HEK293 (cell line): ENCODE measurements around the gene AGMO.

Experiments
- CTCF ChIA-PET: fragments of 350-600 bp; formaldehyde crosslinking; extraction: SDS; loops from one replicate; lab custom pipeline; 2021; ENCODE audit warnings: antibody characterized with exemption; lab: Yijun Ruan, JAX
- POLR2A ChIA-PET: fragments of 300-600 bp; formaldehyde crosslinking; extraction: SDS; loops from one replicate; lab custom pipeline; 2020; ENCODE audit warnings: antibody characterized with exemption, inconsistent platforms; lab: Yijun Ruan, JAX
- H3K27ac ChIP-seq: fragments of 200-500 bp; sonication (Bioruptor generic); 2 replicates; pipeline ENCODE4 v1.5.1; 2014; ENCODE audit warnings: low read depth, low read length, control low read depth, inconsistent platforms; ENCODE audit errors: extremely low read depth
- H3K36me3 ChIP-seq, 2 experiments: fragments of 200-500 bp in 1 of 2; sonication (Bioruptor generic) in 1 of 2; 1 replicate in 1 of 2; 2 replicates in 1 of 2; pipeline ENCODE4 v1.5.1; 2014 to 2017; ENCODE audit warnings: inconsistent platforms in 2 of 2, low read length in 2 of 2; ENCODE audit not compliant: control insufficient read depth in 2 of 2, insufficient read depth in 1 of 2
- H3K4me1 ChIP-seq: fragments of 200-500 bp; sonication (Bioruptor generic); 2 replicates; pipeline ENCODE4 v1.5.1; 2014; ENCODE audit warnings: mild to moderate bottlenecking, low read length, inconsistent platforms; ENCODE audit not compliant: control insufficient read depth, insufficient read depth
- H3K4me3 ChIP-seq: 2 replicates; pipeline ENCODE4 v1.5.1; 2011; ENCODE audit warnings: low read depth, mild to moderate bottlenecking, control low read depth, low read length, moderate library complexity
- H3K9me3 ChIP-seq: fragments of 200-500 bp; sonication (Bioruptor generic); 2 replicates; pipeline ENCODE4 v1.5.1; 2014; ENCODE audit warnings: low read depth, low read length, inconsistent platforms; ENCODE audit not compliant: control insufficient read depth, insufficient read depth
- HOXC10 ChIP-seq: sonication (generic); formaldehyde crosslinking; IDR thresholded peaks from 2 replicates; pipeline ENCODE4 v1.8.1; 2023; ENCODE audit warnings: mild to moderate bottlenecking, missing genetic modification reagents
- HOXD13 ChIP-seq: sonication (generic); formaldehyde crosslinking; IDR thresholded peaks from 2 replicates; pipeline ENCODE4 v1.8.0; 2022; ENCODE audit warnings: missing genetic modification reagents, borderline replicate concordance
- KLF1 ChIP-seq: fragments of 450-650 bp; formaldehyde crosslinking; IDR thresholded peaks from 2 replicates; pipeline ENCODE4 v1.5.1; 2016; ENCODE audit warnings: missing biosample characterization, missing genetic modification characterization
- KLF7 ChIP-seq: fragments of 450-650 bp; formaldehyde crosslinking; IDR thresholded peaks from 2 replicates; pipeline ENCODE4 v1.5.1; 2016; ENCODE audit warnings: missing biosample characterization, missing genetic modification characterization, borderline replicate concordance
- SALL2 ChIP-seq: fragments of 450-650 bp; formaldehyde crosslinking; IDR thresholded peaks from 2 replicates; pipeline ENCODE4 v1.5.0; 2017; ENCODE audit warnings: missing biosample characterization, mild to moderate bottlenecking, missing genetic modification characterization, borderline replicate concordance
- ZBTB48 ChIP-seq: fragments of 450-650 bp; formaldehyde crosslinking; IDR thresholded peaks from 2 replicates; pipeline ENCODE4 v1.5.1; 2016; ENCODE audit warnings: missing biosample characterization, missing genetic modification characterization
- ZNF138 ChIP-seq: fragments of 450-650 bp; formaldehyde crosslinking; IDR thresholded peaks from 2 replicates; pipeline ENCODE4 v1.5.1; 2016; ENCODE audit warnings: missing biosample characterization, missing genetic modification characterization, borderline replicate concordance
- ZNF169 ChIP-seq: fragments of 450-650 bp; formaldehyde crosslinking; IDR thresholded peaks from 2 replicates; pipeline ENCODE4 v1.5.1; 2016; ENCODE audit warnings: missing biosample characterization, missing genetic modification characterization
- ZNF175 ChIP-seq: fragments of 450-650 bp; formaldehyde crosslinking; IDR thresholded peaks from 2 replicates; pipeline ENCODE4 v1.5.1; 2016; ENCODE audit warnings: missing biosample characterization, missing genetic modification characterization
- ZNF202 ChIP-seq: fragments of 450-650 bp; formaldehyde crosslinking; IDR thresholded peaks from 2 replicates; pipeline ENCODE4 v1.5.1; 2016; ENCODE audit warnings: missing biosample characterization, missing genetic modification characterization, borderline replicate concordance
- ZNF221 ChIP-seq: fragments of 450-650 bp; formaldehyde crosslinking; IDR thresholded peaks from 2 replicates; pipeline ENCODE4 v1.5.1; 2017; ENCODE audit warnings: missing biosample characterization, missing genetic modification characterization, borderline replicate concordance
- ZNF335 ChIP-seq: fragments of 450-650 bp; formaldehyde crosslinking; conservative IDR thresholded peaks from 2 replicates; pipeline ENCODE4 v1.5.1; 2016; ENCODE audit warnings: missing biosample characterization, missing genetic modification characterization
- ZNF37A ChIP-seq: fragments of 450-650 bp; IDR thresholded peaks from 2 replicates; pipeline ENCODE4 v1.5.1; 2018; ENCODE audit warnings: missing biosample characterization, missing genetic modification characterization
- ZNF48 ChIP-seq: fragments of 450-650 bp; formaldehyde crosslinking; IDR thresholded peaks from 2 replicates; pipeline ENCODE4 v1.5.1; 2016; ENCODE audit warnings: missing biosample characterization, missing genetic modification characterization
- ZNF610 ChIP-seq: fragments of 450-650 bp; formaldehyde crosslinking; IDR thresholded peaks from 2 replicates; pipeline ENCODE4 v1.5.1; 2016; ENCODE audit warnings: missing biosample characterization, missing genetic modification characterization, borderline replicate concordance
- ZNF624 ChIP-seq: fragments of 450-650 bp; formaldehyde crosslinking; IDR thresholded peaks from 2 replicates; pipeline ENCODE4 v1.5.1; 2017; ENCODE audit warnings: missing biosample characterization, missing genetic modification characterization
- ZNF785 ChIP-seq: fragments of 450-650 bp; formaldehyde crosslinking; IDR thresholded peaks from 2 replicates; pipeline ENCODE4 v1.5.1; 2016; ENCODE audit warnings: missing biosample characterization, missing genetic modification characterization
- ZSCAN16 ChIP-seq: fragments of 450-650 bp; formaldehyde crosslinking; IDR thresholded peaks from 2 replicates; pipeline ENCODE4 v1.5.1; 2016; ENCODE audit warnings: missing biosample characterization, missing genetic modification characterization
- TF ChIP-seq, protein P1 (sequence below): fragments of 450-650 bp; formaldehyde crosslinking; IDR thresholded peaks from 2 replicates; pipeline ENCODE4; 2016; ENCODE audit warnings: missing biosample characterization, missing genetic modification characterization
- TF ChIP-seq, protein P2 (sequence below): fragments of 450-650 bp; formaldehyde crosslinking; IDR thresholded peaks from 2 replicates; pipeline ENCODE4 v1.5.1; 2017; ENCODE audit warnings: missing biosample characterization, missing genetic modification characterization
- TF ChIP-seq, protein P3 (sequence below): fragments of 450-650 bp; formaldehyde crosslinking; IDR thresholded peaks from 2 replicates; pipeline ENCODE4 v1.5.1; 2017; ENCODE audit warnings: missing biosample characterization, missing genetic modification characterization

Gene AGMO

DNA sequence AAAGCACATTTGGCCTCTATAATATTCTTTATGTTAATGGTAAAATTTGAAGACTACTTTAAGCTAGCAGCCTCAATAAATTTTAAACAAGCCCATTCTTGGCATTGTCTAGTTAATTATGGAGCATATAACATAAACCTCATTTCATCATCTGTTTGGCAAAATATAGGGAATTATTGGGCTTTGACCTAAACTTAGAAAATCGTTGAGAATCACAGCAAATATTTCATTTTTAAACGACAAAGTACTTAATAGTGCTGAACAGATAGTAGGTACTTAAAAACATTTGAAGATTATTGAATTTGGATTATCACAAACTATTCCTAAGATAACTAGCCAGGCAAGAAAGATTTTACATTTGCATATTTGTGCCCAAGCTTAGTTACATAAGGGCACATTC, 73.4 kb downstream of the AGMO start:
- no peak overlapping the region for H3K27ac ChIP-seq
- H3K4me3 ChIP-seq: no peak overlapping the region
- no peaks in the 10 kb centered on the region for H3K9me3 ChIP-seq
- CTCF ChIA-PET: interaction anchor here (0.7 kb wide), 1 partner anchor 197 kb away, joined by 3 read pairs; no protein-coding TSS in a partner anchor
- no peaks in the 10 kb centered on the region for H3K36me3 ChIP-seq
- peaks cover 4% of the 10 kb centered on the region; the same call in 1 of the 2 replicates for H3K4me1 ChIP-seq
- POLR2A ChIA-PET: no interaction called here
- TF ChIP-seq ZNF221: no peak
- TF ChIP-seq ZNF138 (tag by site-specific recombination): no peak
- TF ChIP-seq KLF7 (tag by site-specific recombination): no peak
- no peak for TF ChIP-seq SALL2 (tag by site-specific recombination)
- no peak for TF ChIP-seq ZSCAN16 (tag by site-specific recombination)
- TF ChIP-seq, protein P1, sequence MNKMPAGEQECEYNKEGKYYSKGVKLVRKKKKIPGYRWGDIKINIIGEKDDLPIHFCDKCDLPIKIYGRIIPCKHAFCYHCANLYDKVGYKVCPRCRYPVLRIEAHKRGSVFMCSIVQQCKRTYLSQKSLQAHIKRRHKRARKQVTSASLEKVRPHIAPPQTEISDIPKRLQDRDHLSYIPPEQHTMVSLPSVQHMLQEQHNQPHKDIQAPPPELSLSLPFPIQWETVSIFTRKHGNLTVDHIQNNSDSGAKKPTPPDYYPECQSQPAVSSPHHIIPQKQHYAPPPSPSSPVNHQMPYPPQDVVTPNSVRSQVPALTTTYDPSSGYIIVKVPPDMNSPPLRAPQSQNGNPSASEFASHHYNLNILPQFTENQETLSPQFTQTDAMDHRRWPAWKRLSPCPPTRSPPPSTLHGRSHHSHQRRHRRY (tag by site-specific recombination): no peak
- TF ChIP-seq ZNF48 (tag by site-specific recombination): no peak
- TF ChIP-seq ZNF785 (tag by site-specific recombination): no peak

DNA sequence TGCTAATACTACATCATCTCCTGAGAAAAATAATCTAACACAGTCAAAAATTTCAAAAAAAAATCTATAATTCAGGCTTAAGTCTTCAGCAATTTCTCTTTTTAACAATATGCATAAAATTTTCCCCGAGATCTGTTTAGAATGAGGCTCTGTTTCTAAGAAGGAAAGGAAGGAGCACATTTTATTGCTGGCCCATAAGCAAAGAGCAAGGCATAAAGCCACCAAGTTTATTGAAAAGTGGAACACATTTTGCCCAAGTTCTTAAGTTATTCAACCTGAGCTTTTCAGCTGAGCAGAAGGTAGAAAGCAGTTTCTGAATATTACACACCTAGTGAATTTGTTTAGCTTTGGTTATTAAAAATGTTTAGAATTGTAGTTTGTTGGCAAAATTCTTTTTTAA, 73.9 kb downstream of the AGMO start:
- no peak for TF ChIP-seq ZNF610 (tag by site-specific recombination)
- TF ChIP-seq, protein P2, sequence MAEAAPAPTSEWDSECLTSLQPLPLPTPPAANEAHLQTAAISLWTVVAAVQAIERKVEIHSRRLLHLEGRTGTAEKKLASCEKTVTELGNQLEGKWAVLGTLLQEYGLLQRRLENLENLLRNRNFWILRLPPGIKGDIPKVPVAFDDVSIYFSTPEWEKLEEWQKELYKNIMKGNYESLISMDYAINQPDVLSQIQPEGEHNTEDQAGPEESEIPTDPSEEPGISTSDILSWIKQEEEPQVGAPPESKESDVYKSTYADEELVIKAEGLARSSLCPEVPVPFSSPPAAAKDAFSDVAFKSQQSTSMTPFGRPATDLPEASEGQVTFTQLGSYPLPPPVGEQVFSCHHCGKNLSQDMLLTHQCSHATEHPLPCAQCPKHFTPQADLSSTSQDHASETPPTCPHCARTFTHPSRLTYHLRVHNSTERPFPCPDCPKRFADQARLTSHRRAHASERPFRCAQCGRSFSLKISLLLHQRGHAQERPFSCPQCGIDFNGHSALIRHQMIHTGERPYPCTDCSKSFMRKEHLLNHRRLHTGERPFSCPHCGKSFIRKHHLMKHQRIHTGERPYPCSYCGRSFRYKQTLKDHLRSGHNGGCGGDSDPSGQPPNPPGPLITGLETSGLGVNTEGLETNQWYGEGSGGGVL (tag by site-specific recombination): no peak
- TF ChIP-seq HOXC10: no peak
- no peak for TF ChIP-seq ZNF169 (tag by site-specific recombination)
- TF ChIP-seq, protein P3, sequence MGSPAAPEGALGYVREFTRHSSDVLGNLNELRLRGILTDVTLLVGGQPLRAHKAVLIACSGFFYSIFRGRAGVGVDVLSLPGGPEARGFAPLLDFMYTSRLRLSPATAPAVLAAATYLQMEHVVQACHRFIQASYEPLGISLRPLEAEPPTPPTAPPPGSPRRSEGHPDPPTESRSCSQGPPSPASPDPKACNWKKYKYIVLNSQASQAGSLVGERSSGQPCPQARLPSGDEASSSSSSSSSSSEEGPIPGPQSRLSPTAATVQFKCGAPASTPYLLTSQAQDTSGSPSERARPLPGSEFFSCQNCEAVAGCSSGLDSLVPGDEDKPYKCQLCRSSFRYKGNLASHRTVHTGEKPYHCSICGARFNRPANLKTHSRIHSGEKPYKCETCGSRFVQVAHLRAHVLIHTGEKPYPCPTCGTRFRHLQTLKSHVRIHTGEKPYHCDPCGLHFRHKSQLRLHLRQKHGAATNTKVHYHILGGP (tag by site-specific recombination): no peak
- TF ChIP-seq ZNF175 (tag by site-specific recombination): no peak
- no peak for TF ChIP-seq SALL2 (tag by site-specific recombination)
- no peak for TF ChIP-seq ZNF624
- no peak for TF ChIP-seq KLF1 (tag by site-specific recombination)
- no peak for TF ChIP-seq HOXD13
- TF ChIP-seq ZBTB48 (tag by site-specific recombination): no peak
- no peak for TF ChIP-seq ZNF37A (tag by site-specific recombination)
- no peak for TF ChIP-seq ZNF335 (tag by site-specific recombination)
- TF ChIP-seq ZNF202 (tag by site-specific recombination): no peak
- TF ChIP-seq, all 188 proteins: peak for 0
- H3K27ac ChIP-seq: no peak overlapping the region
- peaks cover 4% of the 10 kb centered on the region; the same call in 1 of the 2 replicates for H3K4me1 ChIP-seq
- POLR2A ChIA-PET: no interaction called here
- CTCF ChIA-PET: interaction anchor here (0.7 kb wide), 1 partner anchor 196 kb away, joined by 3 read pairs; no protein-coding TSS in a partner anchor
- no peak overlapping the region for H3K4me3 ChIP-seq
- H3K9me3 ChIP-seq: no peaks in the 10 kb centered on the region
- H3K36me3 ChIP-seq: no peaks in the 10 kb centered on the region
